Esophagus squamous epithelium (tissue), 5 donors: Measurements from ENCODE around the gene ROR2. TPM values are rescaled to one million over a fixed set of nuclear protein-coding genes. Genes with fewer than 3 reads are reported as not detected.
"Not testable (repeated sequence)": the region's sequence is repeated elsewhere in the genome, so short reads cannot be mapped to it uniquely, and the experiment has no call there.

Experiments used
- DNase-seq: peaks from one replicate; lab custom pipeline; 2025; lab: John Stamatoyannopoulos, UW
- H3K27ac ChIP-seq, 4 donors: fragments of 200-600 bp; sonication (generic); one replicate each; pipeline ENCODE4 v1.5.1; 2016 to 2019; ENCODE audit warnings: mild to moderate bottlenecking in 1 of 4
- H3K27me3 ChIP-seq, 4 donors: fragments of 200-600 bp; sonication (generic); 1 replicate in 3 of 4; 2 replicates in 1 of 4; pipeline versions ENCODE4 v1.5.1 to v1.6.0; 2017 to 2021; ENCODE audit warnings: antibody characterized with exemption in 1 of 4
- H3K36me3 ChIP-seq, 3 donors: fragments of 200-600 bp; sonication (generic); one replicate each; pipeline ENCODE4 v1.5.1; 2016 to 2019
- H3K4me1 ChIP-seq, 3 donors: fragments of 200-600 bp; sonication (generic); one replicate each; pipeline ENCODE4 v1.5.1; 2017 to 2019
- H3K4me3 ChIP-seq, 4 donors: fragments of 200-600 bp; sonication (generic); 1 replicate in 3 of 4; 2 replicates in 1 of 4; pipeline ENCODE4 v1.5.1; 2016 to 2019; ENCODE audit warnings: mild to moderate bottlenecking in 2 of 4, moderate library complexity in 1 of 4
- H3K9me3 ChIP-seq, 3 donors: fragments of 200-600 bp; sonication (generic); one replicate each; pipeline ENCODE4 v1.5.1; 2016 to 2019
- POLR2A ChIP-seq, 4 donors: fragments of 450-650 bp; IDR thresholded peaks; one replicate each; pipeline ENCODE4 v1.6.1; 2017; ENCODE audit warnings: antibody characterized with exemption in 4 of 4, mild to moderate bottlenecking in 4 of 4, moderate library complexity in 3 of 4
- WGBS, 2 donors: methylation state at CpG; one replicate each; pipeline ENCODE4 v1.1.5; 2018; 5-methylcytosine and 5-hydroxymethylcytosine counted together
- intact Hi-C: fragments of 100-400 bp; cut with DNase I; formaldehyde crosslinking; loops from one replicate; pipeline ENCODE4 v1.15.0; 2022
- total RNA-seq, 4 donors: library from RNA; depleted of rRNA; stranded (reverse); fragments of >200 nt; gene quantifications; one replicate each; pipeline ENCODE4 v1.1.0, GENCODE V29; 2016
- TF ChIP-seq, protein P1 (sequence below), 6 experiments: fragments of 450-650 bp in 4 of 6; fragments of 200-600 bp in 2 of 6; sonication (generic) in 2 of 6; IDR thresholded peaks; one replicate each; pipeline ENCODE4 v1.5.1; 2016 to 2019; ENCODE audit warnings: antibody characterized with exemption in 6 of 6, mild to moderate bottlenecking in 4 of 6, moderate library complexity in 4 of 6
- donor health status: DM: yes; HTN: yes; CAD: no.

Gene ROR2
- total RNA-seq, 4 donors from 2014 or later, result 0.68 to 12.6 (median 3.7) TPM

GRCh38 chr9:91991721-91992341, 41.8 kb upstream of the ROR2 start:
- H3K27me3 ChIP-seq, result peaks cover 0 to 30% (median 0%) of the 10 kb centered on the region in 4 donors
- no peaks in the 10 kb centered on the region for H3K36me3 ChIP-seq
- intact Hi-C loops, result no loop called here
- no peaks in the 10 kb centered on the region for H3K9me3 ChIP-seq
- peak overlapping the region in 1 of 4 donors; percentile 63 for H3K27ac ChIP-seq
- 72 to 79% methylated on average over 20 of the region's 20 CpGs for WGBS, 2 donors
- no peak for DNase-seq
- TF ChIP-seq, protein P1, sequence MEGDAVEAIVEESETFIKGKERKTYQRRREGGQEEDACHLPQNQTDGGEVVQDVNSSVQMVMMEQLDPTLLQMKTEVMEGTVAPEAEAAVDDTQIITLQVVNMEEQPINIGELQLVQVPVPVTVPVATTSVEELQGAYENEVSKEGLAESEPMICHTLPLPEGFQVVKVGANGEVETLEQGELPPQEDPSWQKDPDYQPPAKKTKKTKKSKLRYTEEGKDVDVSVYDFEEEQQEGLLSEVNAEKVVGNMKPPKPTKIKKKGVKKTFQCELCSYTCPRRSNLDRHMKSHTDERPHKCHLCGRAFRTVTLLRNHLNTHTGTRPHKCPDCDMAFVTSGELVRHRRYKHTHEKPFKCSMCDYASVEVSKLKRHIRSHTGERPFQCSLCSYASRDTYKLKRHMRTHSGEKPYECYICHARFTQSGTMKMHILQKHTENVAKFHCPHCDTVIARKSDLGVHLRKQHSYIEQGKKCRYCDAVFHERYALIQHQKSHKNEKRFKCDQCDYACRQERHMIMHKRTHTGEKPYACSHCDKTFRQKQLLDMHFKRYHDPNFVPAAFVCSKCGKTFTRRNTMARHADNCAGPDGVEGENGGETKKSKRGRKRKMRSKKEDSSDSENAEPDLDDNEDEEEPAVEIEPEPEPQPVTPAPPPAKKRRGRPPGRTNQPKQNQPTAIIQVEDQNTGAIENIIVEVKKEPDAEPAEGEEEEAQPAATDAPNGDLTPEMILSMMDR (IDR thresholded peaks at IDR 0.05), result no peak
- TF ChIP-seq POLR2A (IDR thresholded peaks at IDR 0.05), result no peak
- H3K4me1 ChIP-seq, result no peaks in the 10 kb centered on the region
- no peak overlapping the region for H3K4me3 ChIP-seq

DNA sequence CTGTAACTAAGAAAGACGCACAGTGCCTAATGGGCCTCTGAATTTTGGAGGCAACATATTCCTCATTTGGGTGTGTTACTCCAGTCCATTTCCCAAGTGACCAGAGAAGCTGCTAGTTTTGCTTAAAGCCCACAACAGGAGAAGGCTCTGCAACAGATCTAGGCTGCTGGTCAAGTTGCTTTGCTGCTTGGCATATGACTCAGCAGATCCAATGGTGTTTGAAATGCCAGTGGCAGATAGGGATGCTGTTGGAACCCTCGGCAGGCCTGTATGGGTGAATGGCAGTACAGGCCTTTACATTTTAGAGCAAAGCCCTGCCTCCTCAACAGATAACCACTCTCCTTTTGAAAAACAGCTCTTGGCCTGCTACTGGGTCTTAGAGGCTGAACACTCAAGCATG, 36.2 kb upstream of the ROR2 start:
- no peaks in the 10 kb centered on the region for H3K4me1 ChIP-seq
- no peaks in the 10 kb centered on the region for H3K9me3 ChIP-seq
- intact Hi-C loops, result no loop called here
- WGBS, 2 donors, result 90 to 100% methylated on average over 1 to 2 of the region's 2 CpGs
- no peaks in the 10 kb centered on the region for H3K36me3 ChIP-seq
- no peak overlapping the region for H3K4me3 ChIP-seq
- H3K27ac ChIP-seq, result no peak overlapping the region
- DNase-seq, result no peak
- peaks cover 0 to 5% (median 0%) of the 10 kb centered on the region in 4 donors for H3K27me3 ChIP-seq
- TF ChIP-seq POLR2A (IDR thresholded peaks at IDR 0.05), result no peak

DNA sequence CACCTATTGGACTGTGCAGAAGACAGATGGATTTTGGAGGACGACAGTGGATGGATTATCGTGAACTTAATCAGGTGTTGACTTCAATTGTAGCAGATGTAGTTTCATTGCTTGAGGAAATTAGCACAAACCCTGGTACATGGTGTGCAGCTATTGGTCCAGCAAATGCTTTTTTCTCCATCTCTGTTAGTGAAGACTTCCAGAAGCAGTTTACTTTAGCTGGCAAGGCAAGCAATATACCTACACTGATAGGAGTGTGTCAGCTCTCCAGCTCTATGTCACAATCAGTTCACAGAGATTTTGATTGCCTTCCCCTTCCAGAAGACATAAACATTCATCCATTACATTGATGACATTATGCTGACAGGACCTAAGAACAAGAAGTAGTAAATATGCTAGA, 35.7 kb upstream of the ROR2 start:
- 76 to 87% methylated on average over 2 of the region's 2 CpGs for WGBS, 2 donors
- Histone ChIP-seq H3K9me3 (no peaks in the 10 kb centered on the region), H3K27ac (no peak overlapping the region), H3K4me3 (no peak overlapping the region), H3K36me3 (no peaks in the 10 kb centered on the region), H3K27me3 (peaks cover 0 to 5% (median 0%) of the 10 kb centered on the region in 4 donors), H3K4me1 (no peaks in the 10 kb centered on the region)
- no peak for DNase-seq
- intact Hi-C loops, result no loop called here
- TF ChIP-seq POLR2A (IDR thresholded peaks at IDR 0.05), result no peak
- TF ChIP-seq, protein P1 (IDR thresholded peaks at IDR 0.05), result no peak

DNA sequence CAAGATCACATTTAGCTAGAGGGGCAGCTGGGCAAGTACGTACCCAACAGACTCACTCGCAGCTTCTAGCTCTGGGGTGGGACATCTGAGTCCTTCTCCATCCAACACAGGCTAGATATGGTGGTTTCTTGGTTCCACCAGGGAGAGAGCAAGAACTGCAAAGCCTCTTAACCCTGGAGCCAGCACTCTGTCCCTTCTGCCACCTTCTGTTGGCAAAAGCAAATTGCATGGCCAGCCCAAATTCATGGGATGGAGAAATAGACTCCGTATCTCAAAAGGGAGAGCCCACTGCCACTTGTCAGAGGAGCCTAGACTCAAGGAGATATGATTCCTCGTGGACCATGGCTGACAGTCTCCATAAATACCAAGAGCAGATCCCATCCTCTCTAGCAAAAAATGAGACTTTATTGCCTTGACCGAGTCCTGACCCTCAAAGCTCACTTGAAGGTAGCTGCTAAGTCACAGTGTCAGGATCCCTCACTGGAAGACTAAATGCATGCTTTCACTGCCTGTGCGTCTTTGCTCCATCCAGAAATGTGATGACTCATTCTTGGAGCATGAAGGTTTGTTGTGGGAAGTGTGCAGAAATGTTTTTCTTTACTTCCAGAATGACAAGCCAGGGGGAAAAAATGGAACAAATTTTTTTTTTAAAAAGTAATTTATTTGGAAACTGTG, 28.8 kb upstream of the ROR2 start:
- Histone ChIP-seq H3K4me3 (no peak overlapping the region), H3K4me1 (no peaks in the 10 kb centered on the region), H3K27me3 (peaks cover 0 to 5% (median 0%) of the 10 kb centered on the region in 4 donors), H3K36me3 (no peaks in the 10 kb centered on the region), H3K9me3 (no peaks in the 10 kb centered on the region), H3K27ac (no peak overlapping the region)
- TF ChIP-seq, protein P1 (IDR thresholded peaks at IDR 0.05), result peak in 4 of 6 experiments; percentile 10 to 53 (median 36)
- TF ChIP-seq POLR2A (IDR thresholded peaks at IDR 0.05), result no peak
- WGBS, 2 donors, result 52 to 54% methylated on average over 5 of the region's 6 CpGs
- DNase-seq, result no peak
- intact Hi-C loops, result no loop called here

GRCh38 chr9:91975254-91975653, 25.2 kb upstream of the ROR2 start:
- intact Hi-C loops, H3K9me3 ChIP-seq, H3K27ac ChIP-seq, H3K4me1 ChIP-seq, H3K4me3 ChIP-seq, H3K36me3 ChIP-seq, DNase-seq: not testable (repeated sequence)
- peaks cover 0 to 26% (median 0%) of the 10 kb centered on the region in 4 donors for H3K27me3 ChIP-seq
- 88 to 95% methylated on average over 2 of the region's 2 CpGs for WGBS, 2 donors

DNA sequence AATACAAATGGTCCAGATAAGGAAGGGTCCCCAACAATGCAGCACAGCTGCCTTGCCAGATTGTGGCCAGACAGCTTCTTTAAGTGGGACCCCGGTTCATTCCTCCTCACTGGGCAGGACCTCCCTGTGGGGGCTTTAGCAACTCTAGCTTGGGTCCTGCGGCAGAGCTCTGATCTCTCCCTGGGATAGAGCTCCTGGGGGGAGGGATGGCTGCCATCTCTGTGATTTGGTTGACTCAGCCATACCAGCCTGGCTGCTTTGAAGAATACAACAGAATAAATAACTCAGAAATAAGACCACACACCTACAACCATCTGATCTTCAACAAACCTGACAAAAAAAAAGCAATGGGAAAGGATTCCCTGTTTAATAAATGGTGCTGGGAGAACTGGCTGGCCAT, 22.7 kb upstream of the ROR2 start:
- Histone ChIP-seq H3K4me3 (no peak overlapping the region), H3K36me3 (no peaks in the 10 kb centered on the region), H3K4me1 (no peaks in the 10 kb centered on the region), H3K27ac (no peak overlapping the region), H3K9me3 (no peaks in the 10 kb centered on the region), H3K27me3 (peaks cover 0 to 35% (median 0%) of the 10 kb centered on the region in 4 donors)
- no peak for DNase-seq
- intact Hi-C loops, result no loop called here
- WGBS, 2 donors, result 51% methylated on average over 2 of the region's 2 CpGs; no CpG with 5 or more reads in 1 of the 2 donors
- TF ChIP-seq, protein P1 (IDR thresholded peaks at IDR 0.05), result no peak
- no peak for TF ChIP-seq POLR2A (IDR thresholded peaks at IDR 0.05)
